ENCODE measurements around the gene KRT17.

DNA sequence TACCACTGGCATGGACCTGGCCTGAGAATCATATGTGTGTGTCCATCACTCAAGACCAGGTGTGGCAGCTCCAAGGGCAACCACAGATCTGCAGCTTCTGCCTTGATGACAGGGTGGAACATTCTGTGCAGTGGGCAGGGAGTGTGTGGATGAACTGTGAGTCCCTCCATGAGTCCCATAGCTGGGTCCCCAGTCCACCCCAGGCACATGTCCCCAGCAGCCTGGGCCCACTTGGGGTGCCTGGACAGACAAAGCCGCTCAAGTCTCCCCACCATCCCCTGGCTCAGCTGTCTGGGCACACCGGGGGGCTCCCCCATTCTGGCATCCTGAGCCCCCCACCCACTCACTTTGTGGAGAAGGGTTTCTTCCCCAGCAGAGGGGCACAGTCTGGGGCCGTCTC lies 7.2 kb downstream of the KRT17 start:
- TF ChIP-seq, protein P1, sequence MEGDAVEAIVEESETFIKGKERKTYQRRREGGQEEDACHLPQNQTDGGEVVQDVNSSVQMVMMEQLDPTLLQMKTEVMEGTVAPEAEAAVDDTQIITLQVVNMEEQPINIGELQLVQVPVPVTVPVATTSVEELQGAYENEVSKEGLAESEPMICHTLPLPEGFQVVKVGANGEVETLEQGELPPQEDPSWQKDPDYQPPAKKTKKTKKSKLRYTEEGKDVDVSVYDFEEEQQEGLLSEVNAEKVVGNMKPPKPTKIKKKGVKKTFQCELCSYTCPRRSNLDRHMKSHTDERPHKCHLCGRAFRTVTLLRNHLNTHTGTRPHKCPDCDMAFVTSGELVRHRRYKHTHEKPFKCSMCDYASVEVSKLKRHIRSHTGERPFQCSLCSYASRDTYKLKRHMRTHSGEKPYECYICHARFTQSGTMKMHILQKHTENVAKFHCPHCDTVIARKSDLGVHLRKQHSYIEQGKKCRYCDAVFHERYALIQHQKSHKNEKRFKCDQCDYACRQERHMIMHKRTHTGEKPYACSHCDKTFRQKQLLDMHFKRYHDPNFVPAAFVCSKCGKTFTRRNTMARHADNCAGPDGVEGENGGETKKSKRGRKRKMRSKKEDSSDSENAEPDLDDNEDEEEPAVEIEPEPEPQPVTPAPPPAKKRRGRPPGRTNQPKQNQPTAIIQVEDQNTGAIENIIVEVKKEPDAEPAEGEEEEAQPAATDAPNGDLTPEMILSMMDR (IDR thresholded peaks at IDR 0.05), result no peak
- TF ChIP-seq EZH2phosphoT487 (IDR thresholded peaks at IDR 0.05), result no peak

All from neural progenitor cell (in vitro differentiated cells).